DOHH2 (cell line): ENCODE data around the gene ADGRG4.

Experiments
- CTCF ChIP-seq: fragments of 200-600 bp; sonication (generic); IDR thresholded peaks from one replicate; pipeline ENCODE4 v1.5.1; 2014; ENCODE audit warnings: antibody characterized with exemption, mild to moderate bottlenecking, low read depth, low read length; ENCODE audit not compliant: poor library complexity, severe bottlenecking
- EZH2phosphoT487 ChIP-seq: fragments of 200-600 bp; sonication (generic); IDR thresholded peaks from 2 replicates; pipeline ENCODE4 v1.6.1; 2017; ENCODE audit warnings: borderline replicate concordance, mild to moderate bottlenecking, antibody characterized with exemption, low read length, moderate library complexity, mixed read lengths

- TF ChIP-seq CTCF = no peak
- TF ChIP-seq EZH2phosphoT487 = no peak
Observed at GRCh38 chrX:136295380-136295779, 5.4 kb upstream of the ADGRG4 start.
